ENCODE data around the gene PPIF.

The PPIF gene

GRCh38 chr10:79404690-79405131, 57.4 kb downstream of the PPIF start:
- DNase-seq = no peak

Measured in inflammatory macrophage treated with lipopolysaccharide for 1 hour (primary cell).